ENCODE measurements around the gene LRRC36. TPM values are rescaled to one million over a fixed set of nuclear protein-coding genes. Genes with fewer than 3 reads are reported as not detected.
"Not testable (repeated sequence)": the region's sequence is repeated elsewhere in the genome, so short reads cannot be mapped to it uniquely, and the experiment has no call there.

The LRRC36 gene
- total RNA-seq, 4 donors from 2014 or later: 5.1 TPM; not detected in 3

- no peak overlapping the region for H3K27ac ChIP-seq
- TF ChIP-seq CTCF (IDR thresholded peaks at IDR 0.05): no peak
- no peak for TF ChIP-seq POLR2A (IDR thresholded peaks at IDR 0.05)
- H3K9me3 ChIP-seq: no peaks in the 10 kb centered on the region
- no peaks in the 10 kb centered on the region for H3K27me3 ChIP-seq
- H3K4me1 ChIP-seq: peaks cover 6 to 25% (median 7%) of the 10 kb centered on the region in 4 donors
- H3K36me3 ChIP-seq: no peaks in the 10 kb centered on the region
- no peak overlapping the region for H3K4me3 ChIP-seq
- DNase-seq: no peak
Measured at GRCh38 chr16:67412294-67412693, 85.7 kb downstream of the LRRC36 start.

- DNase-seq: no peak
- H3K4me1 ChIP-seq: peaks cover 6 to 25% (median 7%) of the 10 kb centered on the region in 4 donors
- no peaks in the 10 kb centered on the region for H3K9me3 ChIP-seq
- H3K27me3 ChIP-seq: no peaks in the 10 kb centered on the region
- H3K4me3 ChIP-seq: no peak overlapping the region
- TF ChIP-seq CTCF (IDR thresholded peaks at IDR 0.05): no peak
- H3K36me3 ChIP-seq: no peaks in the 10 kb centered on the region
- H3K27ac ChIP-seq: no peak overlapping the region
Measured at GRCh38 chr16:67413978-67414911, 87.6 kb downstream of the LRRC36 start.

GRCh38 chr16:67415421-67415820 lies 88.8 kb downstream of the LRRC36 start:
- H3K27me3 ChIP-seq, H3K36me3 ChIP-seq, H3K9me3 ChIP-seq, DNase-seq: not testable (repeated sequence)
- peak overlapping the region in 3 of 4 donors; percentile 30 to 72 (median 66) for H3K27ac ChIP-seq
- peak overlapping the region in 3 of 4 donors; percentile 57 to 86 (median 65) for H3K4me3 ChIP-seq
- peaks cover 6 to 25% (median 7%) of the 10 kb centered on the region in 4 donors for H3K4me1 ChIP-seq

GRCh38 chr16:67415872-67416793 lies 89.5 kb downstream of the LRRC36 start, which contains the start of gene ZDHHC1:
Gene ZDHHC1 (minus strand): TSS chr16:67416477. CDS start chr16:67407775, 8,702 bp downstream.
- Histone ChIP-seq H3K4me1 (peaks cover 6 to 25% (median 7%) of the 10 kb centered on the region in 4 donors), H3K9me3 (no peaks in the 10 kb centered on the region), H3K4me3 (peak within 1 kb of the TSS; percentile 57 to 86 (median 70)), H3K27ac (peak within 1 kb of the TSS; percentile 30 to 72 (median 68)), H3K36me3 (no peaks in the 10 kb centered on the region), H3K27me3 (no peaks in the 10 kb centered on the region)
- peak; percentile 47 to 82 (median 78) for DNase-seq
- TF ChIP-seq POLR2A (IDR thresholded peaks at IDR 0.05) (no peak), CTCF (IDR thresholded peaks at IDR 0.05) (peak in 5 of 6 experiments; percentile 32 to 74 (median 58))

GRCh38 chr16:67417333-67418061 lies 90.9 kb downstream of the LRRC36 start:
- TF ChIP-seq POLR2A (IDR thresholded peaks at IDR 0.05) (no peak), CTCF (IDR thresholded peaks at IDR 0.05) (no peak)
- Histone ChIP-seq H3K36me3 (no peaks in the 10 kb centered on the region), H3K4me1 (peaks cover 6 to 25% (median 7%) of the 10 kb centered on the region in 4 donors), H3K4me3 (no peak overlapping the region), H3K27me3 (no peaks in the 10 kb centered on the region), H3K9me3 (no peaks in the 10 kb centered on the region), H3K27ac (no peak overlapping the region)
- DNase-seq: no peak
